ENCODE data around the gene EXOC7.
"Not testable (repeated sequence)": the region's sequence is repeated elsewhere in the genome, so short reads cannot be mapped to it uniquely, and the experiment has no call there.

The EXOC7 gene

GRCh38 chr17:76085731-76086366 is 17.7 kb downstream of the EXOC7 start:
- no peak for DNase-seq

- no peak for DNase-seq
These were observed 18.4 kb downstream of the EXOC7 start for GRCh38 chr17:76085066-76085730.

DNA sequence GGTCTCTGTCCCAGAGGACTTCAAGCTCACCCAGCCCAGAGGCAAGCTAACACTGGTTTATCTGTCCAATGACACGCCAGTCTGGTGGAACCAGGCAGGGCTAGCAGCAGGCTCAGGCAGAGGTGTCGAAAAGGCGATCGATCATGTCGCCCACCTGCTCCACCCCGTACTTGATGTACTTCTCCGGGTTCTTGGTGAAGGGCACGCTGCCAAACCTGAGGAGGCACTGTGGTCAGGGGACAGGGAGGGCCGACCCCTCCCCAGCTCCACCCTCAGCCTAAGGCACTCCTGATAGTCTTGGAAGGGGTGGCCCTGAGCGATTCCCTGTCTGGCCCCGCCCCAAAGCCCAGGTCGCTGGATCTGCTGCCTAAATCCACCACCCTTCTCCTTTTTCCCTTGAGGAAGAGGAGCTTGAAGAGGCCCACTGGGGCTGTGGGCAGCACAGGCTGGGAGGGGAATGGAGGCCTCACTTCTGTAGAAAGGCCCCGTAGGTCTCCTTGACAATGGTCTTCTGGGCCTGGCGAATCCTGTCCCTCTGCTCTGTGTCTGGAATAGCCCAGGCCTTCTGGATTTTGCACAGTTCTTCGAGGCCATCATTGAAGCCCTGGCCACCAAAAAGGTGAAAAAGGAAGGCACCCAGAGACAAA is 19.9 kb downstream of the EXOC7 start:
- no peak for DNase-seq

GRCh38 chr17:76082326-76083251 is 21.0 kb downstream of the EXOC7 start:
- no peak for DNase-seq

GRCh38 chr17:76081295-76082210 is 22.0 kb downstream of the EXOC7 start:
- no peak for DNase-seq

DNA sequence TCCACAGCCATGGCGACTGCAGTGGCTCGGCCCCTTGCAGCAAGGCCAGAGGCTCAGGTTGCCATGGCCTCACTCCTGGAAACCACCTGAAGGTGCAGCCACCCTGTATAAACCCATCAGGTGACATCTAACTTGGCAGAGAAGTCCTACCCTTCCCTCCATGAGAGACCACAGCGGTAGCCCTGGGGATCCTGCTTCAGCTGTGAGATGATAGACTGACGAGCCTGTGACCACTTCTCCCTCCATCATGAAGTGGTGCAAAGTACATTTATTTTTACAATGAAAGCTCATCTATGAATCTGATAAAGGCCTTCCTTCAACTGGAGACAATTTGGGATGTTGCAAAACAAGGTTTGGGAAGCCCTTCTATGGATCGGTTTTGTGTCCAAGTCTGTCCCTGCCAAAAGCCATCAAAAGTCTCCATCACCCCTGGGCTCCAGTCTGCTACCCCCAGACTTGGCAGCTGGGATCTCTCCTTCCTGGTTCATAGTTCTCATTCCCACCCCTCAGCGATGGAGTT is 22.8 kb downstream of the EXOC7 start:
- no peak for DNase-seq

DNA sequence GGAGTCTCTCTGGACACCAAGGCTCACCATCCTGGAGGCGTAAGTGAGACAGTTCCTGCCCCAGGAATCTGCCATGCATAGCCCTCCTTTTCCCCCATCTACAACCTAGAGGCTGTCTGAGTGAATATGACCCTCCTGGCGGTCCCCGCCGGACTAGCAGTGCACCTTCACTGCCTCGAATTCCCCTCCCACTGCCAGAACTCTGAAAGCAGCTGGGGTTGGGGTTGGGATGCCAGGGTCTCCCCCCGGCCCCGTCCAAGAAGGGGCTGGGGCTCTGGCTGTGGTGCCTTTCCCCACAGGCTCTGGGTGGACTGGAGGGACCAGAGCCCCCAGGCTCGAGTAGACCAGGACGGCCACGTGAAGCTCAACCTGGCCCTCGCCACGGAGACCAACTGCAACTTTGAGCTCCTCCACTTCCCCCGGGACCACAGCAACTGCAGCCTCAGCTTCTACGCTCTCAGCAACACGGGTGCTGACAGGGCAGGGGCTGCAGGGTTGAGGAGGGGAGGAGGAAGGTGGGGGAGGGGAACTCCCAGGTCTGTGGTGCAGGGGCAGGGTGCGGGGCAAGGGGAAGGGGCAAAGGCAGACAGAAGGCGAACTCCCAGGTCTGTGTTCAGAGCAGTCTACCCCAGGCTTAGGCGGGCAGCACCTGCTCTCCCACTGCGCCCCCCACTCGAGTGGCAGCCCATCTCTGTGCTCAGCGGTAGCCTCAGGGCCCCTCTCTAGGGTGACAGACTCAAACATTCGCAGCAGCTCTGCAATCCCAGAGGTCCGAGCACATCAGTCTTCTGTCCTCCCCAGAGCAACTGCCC is 23.4 kb downstream of the EXOC7 start:
- no peak for DNase-seq

DNA sequence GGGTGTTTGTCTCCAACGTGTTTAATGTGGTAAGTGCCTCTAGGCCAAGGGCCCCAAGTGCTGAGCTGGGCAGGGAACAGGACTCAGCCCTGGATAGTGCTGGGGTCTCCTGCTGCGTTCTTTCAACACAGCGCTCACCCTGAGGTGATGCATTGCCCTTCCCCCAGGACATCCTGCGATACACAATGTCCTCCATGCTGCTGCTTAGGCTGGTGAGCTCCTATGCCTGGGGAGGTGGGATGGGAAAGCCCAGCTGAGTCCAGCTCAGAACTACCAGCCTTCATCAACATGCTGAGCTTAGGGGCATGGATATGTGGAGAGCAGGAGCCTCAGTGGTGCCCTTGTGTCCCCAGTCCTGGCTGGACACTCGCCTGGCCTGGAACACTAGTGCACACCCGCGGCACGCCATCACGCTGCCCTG is 24.0 kb downstream of the EXOC7 start:
- DNase-seq: no peak

DNA sequence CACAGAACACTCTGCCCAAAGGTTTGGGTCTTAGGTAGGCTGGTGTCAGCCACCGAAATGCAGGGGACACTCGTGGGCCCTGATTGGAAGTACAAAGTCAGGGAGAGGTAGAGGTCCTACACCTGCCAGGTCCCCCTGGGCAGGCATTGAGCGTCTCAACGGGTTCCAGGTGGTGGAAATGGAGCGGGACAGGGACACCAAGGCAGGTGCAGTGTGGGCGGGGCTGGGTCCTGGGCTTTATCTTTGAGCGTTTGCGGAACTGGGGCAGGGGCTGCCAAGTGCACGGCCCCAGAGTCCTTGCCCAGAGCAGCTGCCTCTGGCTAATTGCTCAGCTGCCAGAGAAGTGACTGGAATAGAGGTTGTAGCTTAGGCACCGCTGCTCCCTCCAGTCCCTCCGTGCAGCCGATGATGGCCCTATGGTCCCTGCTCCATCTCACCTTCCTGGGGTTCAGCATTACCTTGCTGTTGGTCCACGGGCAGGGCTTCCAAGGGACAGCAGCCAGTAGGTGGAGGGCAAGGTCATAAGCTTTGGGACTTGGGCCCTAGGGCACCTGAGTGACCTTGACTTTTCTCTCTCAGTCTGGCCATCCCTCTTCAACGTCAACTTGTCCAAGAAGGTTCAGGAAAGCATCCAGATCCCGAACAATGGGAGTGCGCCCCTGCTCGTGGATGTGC is 24.6 kb downstream of the EXOC7 start, which contains the start of gene ZACN:
TSS of gene ZACN (plus strand) at position 323 of the 675 bp plus-strand sequence. CDS start at position 406, 83 bp downstream.
- no peak for DNase-seq

DNA sequence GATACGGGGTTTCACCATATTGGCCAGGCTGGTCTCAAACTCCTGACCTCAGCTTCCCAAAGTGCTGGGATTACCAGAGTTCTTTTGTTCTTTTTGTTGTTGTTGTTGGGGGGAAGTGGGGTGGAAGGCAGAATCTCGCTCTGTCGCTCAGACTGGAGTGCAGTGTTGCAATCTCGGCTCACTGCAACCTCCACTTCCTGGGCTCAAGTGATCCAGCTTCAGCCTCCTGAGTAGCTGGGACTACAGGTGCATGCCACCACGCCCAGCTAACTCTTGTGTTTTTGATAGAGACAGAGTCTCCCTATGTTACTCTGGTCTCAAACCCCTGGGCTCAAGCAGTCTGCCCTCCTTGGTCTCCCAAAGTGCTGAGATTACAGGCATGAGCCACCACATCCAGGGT is 25.2 kb downstream of the EXOC7 start:
- not testable (repeated sequence) for DNase-seq

- DNase-seq: no peak
These were observed 25.9 kb downstream of the EXOC7 start for GRCh38 chr17:76077584-76078110.

- DNase-seq: peak; percentile 69
These were observed 26.6 kb downstream of the EXOC7 start for GRCh38 chr17:76076765-76077583.

DNA sequence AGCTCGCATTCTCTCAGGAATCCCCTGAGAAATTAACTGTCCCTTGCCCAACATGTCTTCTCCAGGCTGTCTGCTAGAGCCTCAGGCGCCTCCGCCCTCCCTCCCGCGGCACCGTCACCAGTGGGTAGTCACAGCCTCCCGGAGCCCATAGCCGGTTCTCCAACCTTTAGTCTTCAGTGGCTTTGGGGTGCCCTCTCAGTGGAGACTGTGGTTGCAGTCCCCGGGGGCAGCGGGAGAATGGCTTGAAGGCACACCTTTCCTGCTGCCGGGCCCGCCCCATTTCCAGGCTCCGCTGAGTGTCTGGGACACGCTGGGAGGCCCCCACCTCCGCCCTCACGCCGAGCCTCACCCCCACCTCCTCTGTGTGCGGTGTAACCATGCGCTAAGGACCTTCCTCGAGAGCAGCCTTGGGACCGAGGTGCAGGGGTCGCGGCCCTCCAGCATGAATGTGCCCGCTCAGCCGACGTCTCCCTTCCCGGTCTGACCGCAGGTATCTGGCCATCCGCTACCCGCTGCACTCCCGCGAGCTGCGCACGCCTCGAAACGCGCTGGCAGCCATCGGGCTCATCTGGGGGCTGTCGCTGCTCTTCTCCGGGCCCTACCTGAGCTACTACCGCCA is 27.3 kb downstream of the EXOC7 start:
- no peak for DNase-seq

GRCh38 chr17:76075364-76076145 is 28.0 kb downstream of the EXOC7 start:
- no peak for DNase-seq

- no peak for DNase-seq
These were observed 28.9 kb downstream of the EXOC7 start, which contains the start of gene GALR2 for GRCh38 chr17:76074390-76075363. TSS of gene GALR2 (plus strand) at chr17:76074781. CDS start at chr17:76074884, 103 bp downstream.
